ENCODE data around the gene POU2F1. TPM values are rescaled to one million over a fixed set of nuclear protein-coding genes. Genes with fewer than 3 reads are reported as not detected.
"Not testable (repeated sequence)": the region's sequence is repeated elsewhere in the genome, so short reads cannot be mapped to it uniquely, and the experiment has no call there.

POU2F1 gene
- total RNA-seq, 1 donor from 2014 or later = 3.9 TPM

- no peak for FAIRE-seq
- Histone ChIP-seq H3K27me3 (ENCODE audit: control insufficient read depth, insufficient read depth, low read length) (no peaks in the 10 kb centered on the region), H3K4me3 (ENCODE audit: low read depth, low read length) (no peak overlapping the region), H3K36me3 (ENCODE audit: control insufficient read depth, insufficient read depth, low read length) (no peaks in the 10 kb centered on the region)
- peak; percentile 35 for DNase-seq (ENCODE audit: low read depth)
- TF ChIP-seq, protein P1, sequence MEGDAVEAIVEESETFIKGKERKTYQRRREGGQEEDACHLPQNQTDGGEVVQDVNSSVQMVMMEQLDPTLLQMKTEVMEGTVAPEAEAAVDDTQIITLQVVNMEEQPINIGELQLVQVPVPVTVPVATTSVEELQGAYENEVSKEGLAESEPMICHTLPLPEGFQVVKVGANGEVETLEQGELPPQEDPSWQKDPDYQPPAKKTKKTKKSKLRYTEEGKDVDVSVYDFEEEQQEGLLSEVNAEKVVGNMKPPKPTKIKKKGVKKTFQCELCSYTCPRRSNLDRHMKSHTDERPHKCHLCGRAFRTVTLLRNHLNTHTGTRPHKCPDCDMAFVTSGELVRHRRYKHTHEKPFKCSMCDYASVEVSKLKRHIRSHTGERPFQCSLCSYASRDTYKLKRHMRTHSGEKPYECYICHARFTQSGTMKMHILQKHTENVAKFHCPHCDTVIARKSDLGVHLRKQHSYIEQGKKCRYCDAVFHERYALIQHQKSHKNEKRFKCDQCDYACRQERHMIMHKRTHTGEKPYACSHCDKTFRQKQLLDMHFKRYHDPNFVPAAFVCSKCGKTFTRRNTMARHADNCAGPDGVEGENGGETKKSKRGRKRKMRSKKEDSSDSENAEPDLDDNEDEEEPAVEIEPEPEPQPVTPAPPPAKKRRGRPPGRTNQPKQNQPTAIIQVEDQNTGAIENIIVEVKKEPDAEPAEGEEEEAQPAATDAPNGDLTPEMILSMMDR (IDR thresholded peaks at IDR 0.05; ENCODE audit: insufficient read depth, low read length, severe bottlenecking) = no peak
Measured at GRCh38 chr1:167312871-167313270, 92.2 kb downstream of the POU2F1 start.

DNA sequence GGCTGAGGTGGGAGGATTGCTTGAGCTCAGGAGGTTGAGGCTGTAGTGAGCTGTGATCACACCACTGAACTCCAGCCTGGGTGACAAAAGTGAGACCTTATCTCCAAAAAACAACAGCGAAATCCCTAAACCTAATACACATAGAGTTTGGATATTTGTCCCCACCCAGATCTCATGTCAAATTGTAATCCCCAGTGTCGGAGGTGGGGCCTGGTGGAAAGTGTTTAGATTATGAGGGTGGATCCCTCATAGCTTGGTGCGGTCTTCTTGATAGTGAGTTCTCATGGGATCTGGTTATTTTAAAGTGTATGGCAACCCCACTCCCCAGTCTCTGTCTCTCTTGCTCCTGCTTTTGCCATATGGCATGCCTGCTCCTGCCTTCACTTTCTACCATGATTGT lies 94.0 kb downstream of the POU2F1 start:
- TF ChIP-seq, protein P1 (IDR thresholded peaks at IDR 0.05; ENCODE audit: insufficient read depth, low read length, severe bottlenecking) = no peak
- FAIRE-seq (no peak), DNase-seq (ENCODE audit: low read depth) (no peak)
- Histone ChIP-seq H3K27me3 (ENCODE audit: control insufficient read depth, insufficient read depth, low read length) (no peaks in the 10 kb centered on the region), H3K4me3 (ENCODE audit: low read depth, low read length) (no peak overlapping the region), H3K36me3 (ENCODE audit: control insufficient read depth, insufficient read depth, low read length) (no peaks in the 10 kb centered on the region)

DNA sequence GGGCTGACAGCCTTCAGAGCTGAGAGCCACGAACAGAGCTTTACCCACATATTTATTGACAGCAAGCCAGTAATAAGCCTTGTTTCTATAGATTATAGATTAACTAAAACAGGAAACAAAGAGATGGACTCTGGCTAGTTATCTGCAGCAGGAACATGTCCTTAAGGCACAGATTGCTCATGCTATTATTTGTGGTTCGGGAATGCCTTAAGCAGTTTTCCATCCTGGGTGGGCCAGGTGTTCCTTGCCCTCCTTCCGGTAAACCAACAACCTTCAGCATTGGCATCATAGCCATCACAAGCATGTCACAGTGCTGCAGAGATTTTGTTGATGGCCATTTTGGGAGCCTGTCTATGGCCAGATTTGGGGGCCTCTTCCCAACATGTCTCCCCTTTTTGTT lies 96.8 kb downstream of the POU2F1 start:
- TF ChIP-seq, protein P1 (IDR thresholded peaks at IDR 0.05; ENCODE audit: insufficient read depth, low read length, severe bottlenecking) = no peak
- no peaks in the 10 kb centered on the region for H3K27me3 ChIP-seq (ENCODE audit: control insufficient read depth, insufficient read depth, low read length)
- no peaks in the 10 kb centered on the region for H3K36me3 ChIP-seq (ENCODE audit: control insufficient read depth, insufficient read depth, low read length)
- FAIRE-seq = no peak
- H3K4me3 ChIP-seq (ENCODE audit: low read depth, low read length) = no peak overlapping the region
- DNase-seq (ENCODE audit: low read depth) = no peak

- not testable (repeated sequence) for H3K27me3 ChIP-seq (ENCODE audit: control insufficient read depth, insufficient read depth, low read length); FAIRE-seq; DNase-seq (ENCODE audit: low read depth); H3K4me3 ChIP-seq (ENCODE audit: low read depth, low read length); H3K36me3 ChIP-seq (ENCODE audit: control insufficient read depth, insufficient read depth, low read length)
Measured at GRCh38 chr1:167319206-167319605, 98.5 kb downstream of the POU2F1 start.

DNA sequence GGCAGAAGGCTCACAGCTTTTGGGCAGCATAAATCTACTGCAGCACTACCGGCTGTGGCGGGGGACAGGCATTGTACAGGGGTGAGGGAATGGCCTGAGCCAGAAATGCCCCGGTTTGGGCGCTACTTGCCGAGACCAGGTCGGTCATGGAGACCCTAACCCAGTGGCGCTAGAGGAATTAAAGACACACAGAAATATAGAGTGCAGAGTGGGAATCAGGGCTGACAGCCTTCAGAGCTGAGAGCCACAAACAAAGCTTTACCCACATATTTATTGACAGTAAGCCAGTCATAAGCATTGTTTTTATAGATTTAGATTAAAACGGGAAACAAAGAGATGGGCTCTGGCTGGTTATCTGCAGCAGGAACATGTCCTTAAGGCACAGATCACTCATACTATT lies 101.8 kb downstream of the POU2F1 start:
- TF ChIP-seq, protein P1 (IDR thresholded peaks at IDR 0.05; ENCODE audit: insufficient read depth, low read length, severe bottlenecking) = no peak
- DNase-seq (ENCODE audit: low read depth) (no peak), FAIRE-seq (no peak)
- H3K36me3 ChIP-seq (ENCODE audit: control insufficient read depth, insufficient read depth, low read length) = peaks cover 1% of the 10 kb centered on the region
- H3K4me3 ChIP-seq (ENCODE audit: low read depth, low read length) = no peak overlapping the region
- no peaks in the 10 kb centered on the region for H3K27me3 ChIP-seq (ENCODE audit: control insufficient read depth, insufficient read depth, low read length)

GRCh38 chr1:167325151-167325550 lies 104.5 kb downstream of the POU2F1 start:
- H3K36me3 ChIP-seq (ENCODE audit: control insufficient read depth, insufficient read depth, low read length) = peaks cover 1% of the 10 kb centered on the region
- TF ChIP-seq, protein P1 (IDR thresholded peaks at IDR 0.05; ENCODE audit: insufficient read depth, low read length, severe bottlenecking) = no peak
- no peak for FAIRE-seq
- H3K4me3 ChIP-seq (ENCODE audit: low read depth, low read length) = no peak overlapping the region
- H3K27me3 ChIP-seq (ENCODE audit: control insufficient read depth, insufficient read depth, low read length) = no peaks in the 10 kb centered on the region
- DNase-seq (ENCODE audit: low read depth) = no peak

Data from bronchial epithelial cell (primary cell).